Medulla oblongata (tissue), 1 donor: Measurements from ENCODE around the gene COL6A5.
A peak's percentile ranks its signal among the peaks of the same experiment; 100 is the strongest.
"Not testable (repeated sequence)": the region's sequence is repeated elsewhere in the genome, so short reads cannot be mapped to it uniquely, and the experiment has no call there.

Experiments used
- DNase-seq: peaks from one replicate; pipeline ENCODE4 v3.0.0-alpha.2; 2015; ENCODE audit errors: extremely low spot score

COL6A5 gene

GRCh38 chr3:130386604-130387263 is 41.3 kb downstream of the COL6A5 start:
- DNase-seq, result no peak

- no peak for DNase-seq
Observed at GRCh38 chr3:130389743-130390478, 44.4 kb downstream of the COL6A5 start.

GRCh38 chr3:130392266-130392665 is 46.8 kb downstream of the COL6A5 start:
- DNase-seq, result no peak

- no peak for DNase-seq
Observed at GRCh38 chr3:130393594-130393993, 48.1 kb downstream of the COL6A5 start.

GRCh38 chr3:130395331-130395730 is 49.9 kb downstream of the COL6A5 start:
- DNase-seq, result no peak

- DNase-seq, result no peak
Observed at GRCh38 chr3:130395916-130396315, 50.4 kb downstream of the COL6A5 start.

GRCh38 chr3:130404401-130404800 is 58.9 kb downstream of the COL6A5 start:
- DNase-seq, result no peak

- DNase-seq, result no peak
Observed at GRCh38 chr3:130405956-130406355, 60.5 kb downstream of the COL6A5 start.

- not testable (repeated sequence) for DNase-seq
Observed at GRCh38 chr3:130408253-130408652, 62.8 kb downstream of the COL6A5 start.

GRCh38 chr3:130411320-130411719 is 65.8 kb downstream of the COL6A5 start:
- DNase-seq, result peak; percentile 24

- DNase-seq, result no peak
Observed at GRCh38 chr3:130412991-130413560, 67.6 kb downstream of the COL6A5 start.

GRCh38 chr3:130414457-130414856 is 69.0 kb downstream of the COL6A5 start:
- no peak for DNase-seq

- DNase-seq, result no peak
Observed at GRCh38 chr3:130420466-130420865, 75.0 kb downstream of the COL6A5 start.

- no peak for DNase-seq
Observed at GRCh38 chr3:130423064-130423463, 77.6 kb downstream of the COL6A5 start.

GRCh38 chr3:130424837-130425236 is 79.4 kb downstream of the COL6A5 start:
- DNase-seq, result no peak

- no peak for DNase-seq
Observed at GRCh38 chr3:130425484-130425883, 80.0 kb downstream of the COL6A5 start.

GRCh38 chr3:130426206-130426605 is 80.7 kb downstream of the COL6A5 start:
- DNase-seq, result no peak

GRCh38 chr3:130428871-130429712 is 83.6 kb downstream of the COL6A5 start:
- DNase-seq, result no peak

GRCh38 chr3:130429713-130430023 is 84.2 kb downstream of the COL6A5 start:
- no peak for DNase-seq

- no peak for DNase-seq
Observed at GRCh38 chr3:130430266-130430665, 84.8 kb downstream of the COL6A5 start.

- not testable (repeated sequence) for DNase-seq
Observed at GRCh38 chr3:130432086-130432485, 86.6 kb downstream of the COL6A5 start.

GRCh38 chr3:130433306-130433705 is 87.8 kb downstream of the COL6A5 start:
- no peak for DNase-seq
